Type B pancreatic cell (in vitro differentiated cells): ENCODE measurements around the gene OPRL1. TPM values are rescaled to one million over a fixed set of nuclear protein-coding genes. Genes with fewer than 3 reads are reported as not detected.

Experiments used
- DNase-seq: peaks from one replicate; pipeline ENCODE4 v3.0.0; 2021; ENCODE audit warnings: mixed read lengths; ENCODE audit not compliant: unreplicated experiment; ENCODE audit errors: extremely low spot score
- H3K27ac Mint-ChIP-seq: 2 replicates; pipeline ENCODE4 v1.8.0; 2021; ENCODE audit warnings: mild to moderate bottlenecking, mixed read lengths
- H3K27me3 Mint-ChIP-seq: 2 replicates; pipeline ENCODE4 v1.8.0; 2021; ENCODE audit warnings: mixed read lengths
- H3K36me3 Mint-ChIP-seq: 2 replicates; pipeline ENCODE4 v1.8.0; 2021; ENCODE audit warnings: mixed read lengths
- H3K4me1 Mint-ChIP-seq: one replicate; pipeline ENCODE4 v1.8.0; 2021; ENCODE audit warnings: mixed read lengths; ENCODE audit not compliant: unreplicated experiment
- H3K4me3 Mint-ChIP-seq: 2 replicates; pipeline ENCODE4 v1.8.0; 2021; ENCODE audit warnings: mild to moderate bottlenecking, mixed read lengths
- H3K9me3 Mint-ChIP-seq: 2 replicates; pipeline ENCODE4 v1.8.0; 2021; ENCODE audit warnings: mixed read lengths
- total RNA-seq: library from RNA; stranded (reverse); gene quantifications from 2 replicates; pipeline ENCODE4 v1.2.1, GENCODE V29; 2021; ENCODE audit warnings: low replicate concordance
- TF ChIP-seq, protein P1 (sequence below): fragments of 200-600 bp; sonication (generic); conservative IDR thresholded peaks from 2 replicates; pipeline ENCODE4 v1.5.0; 2021; ENCODE audit warnings: antibody characterized with exemption, mild to moderate bottlenecking

The OPRL1 gene
- total RNA-seq, 1 donor from 2014 or later, result 1.9 TPM

DNA sequence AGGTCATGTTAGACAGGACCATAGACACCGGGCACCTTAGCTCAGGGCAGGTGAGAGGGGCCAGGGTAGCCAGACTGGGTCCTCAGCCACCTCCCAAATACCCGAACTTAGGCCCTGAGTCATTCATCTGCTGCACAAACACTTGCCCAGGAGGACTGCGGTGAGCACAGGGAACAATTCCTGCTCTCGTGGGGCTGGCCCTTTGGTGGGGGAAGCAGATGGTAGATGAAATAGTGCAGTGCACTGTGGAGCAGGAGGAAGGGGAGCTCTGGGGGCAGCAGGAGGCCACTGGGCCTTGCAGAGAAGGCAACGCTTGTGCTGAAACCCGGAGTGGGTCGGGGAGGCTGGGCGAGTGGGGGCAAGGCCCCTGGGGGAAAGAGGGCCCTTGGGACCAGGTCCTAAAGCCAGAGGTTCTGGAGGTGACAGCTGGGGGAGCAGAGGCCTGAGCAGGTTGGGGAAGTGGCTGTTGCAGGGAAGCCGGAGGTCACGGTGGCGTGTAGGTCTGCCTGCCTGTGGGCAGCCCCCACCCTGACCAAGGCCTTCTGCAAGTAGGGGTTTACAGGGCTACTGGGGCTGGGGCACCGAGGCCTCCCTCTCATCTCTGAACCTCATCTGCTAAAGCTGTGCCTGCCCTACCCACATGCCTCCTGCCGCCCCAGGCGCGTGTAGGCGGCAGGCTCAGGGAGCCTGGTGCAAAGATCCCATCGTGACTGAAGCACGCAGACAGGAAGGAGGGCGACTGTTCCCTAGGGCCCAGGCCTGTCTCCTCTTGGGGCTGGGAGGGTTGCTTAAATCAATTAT, 32.2 kb downstream of the OPRL1 start:
- peaks cover 4% of the 10 kb centered on the region for H3K27me3 Mint-ChIP-seq
- H3K27ac Mint-ChIP-seq, result no peak overlapping the region
- DNase-seq, result no peak

DNA sequence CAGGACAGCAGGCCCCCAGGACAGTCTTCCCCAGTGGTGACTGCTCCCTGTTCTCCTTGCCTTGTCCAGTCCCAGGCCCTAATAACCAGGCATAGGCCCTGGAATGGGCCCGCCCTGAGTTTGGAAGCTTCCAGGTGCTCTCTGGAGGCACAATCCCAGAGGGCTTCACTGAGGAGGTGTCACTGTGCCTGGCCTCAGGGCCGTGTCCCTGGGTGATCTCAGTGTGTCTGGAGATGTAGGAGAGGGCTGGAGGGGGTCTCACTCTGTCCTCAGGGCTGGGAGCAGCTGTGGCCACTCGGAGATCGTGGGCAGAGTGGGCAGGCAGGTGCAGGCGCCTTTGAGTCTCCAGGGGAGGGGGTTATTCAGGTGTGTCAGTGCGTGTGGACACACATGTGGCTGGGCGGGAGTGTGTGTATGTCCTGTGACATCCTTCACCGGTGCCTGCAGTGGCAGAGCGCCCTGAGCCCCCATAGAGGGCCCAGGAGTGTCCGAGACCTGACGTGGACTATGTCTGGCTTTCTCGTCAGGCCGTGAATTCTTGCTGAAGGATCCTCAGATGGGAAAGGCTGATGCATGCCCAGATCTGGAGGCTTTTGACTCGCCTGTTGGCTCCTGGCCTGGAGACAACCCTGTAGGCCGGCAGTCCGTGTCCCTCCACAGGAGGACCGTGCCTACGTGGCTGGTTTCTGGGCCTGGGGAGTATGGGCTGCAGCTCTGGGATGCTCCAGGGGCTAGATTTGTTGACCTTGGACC, 33.0 kb downstream of the OPRL1 start:
- no peaks in the 10 kb centered on the region for H3K4me1 Mint-ChIP-seq
- no peaks in the 10 kb centered on the region for H3K9me3 Mint-ChIP-seq
- TF ChIP-seq, protein P1, sequence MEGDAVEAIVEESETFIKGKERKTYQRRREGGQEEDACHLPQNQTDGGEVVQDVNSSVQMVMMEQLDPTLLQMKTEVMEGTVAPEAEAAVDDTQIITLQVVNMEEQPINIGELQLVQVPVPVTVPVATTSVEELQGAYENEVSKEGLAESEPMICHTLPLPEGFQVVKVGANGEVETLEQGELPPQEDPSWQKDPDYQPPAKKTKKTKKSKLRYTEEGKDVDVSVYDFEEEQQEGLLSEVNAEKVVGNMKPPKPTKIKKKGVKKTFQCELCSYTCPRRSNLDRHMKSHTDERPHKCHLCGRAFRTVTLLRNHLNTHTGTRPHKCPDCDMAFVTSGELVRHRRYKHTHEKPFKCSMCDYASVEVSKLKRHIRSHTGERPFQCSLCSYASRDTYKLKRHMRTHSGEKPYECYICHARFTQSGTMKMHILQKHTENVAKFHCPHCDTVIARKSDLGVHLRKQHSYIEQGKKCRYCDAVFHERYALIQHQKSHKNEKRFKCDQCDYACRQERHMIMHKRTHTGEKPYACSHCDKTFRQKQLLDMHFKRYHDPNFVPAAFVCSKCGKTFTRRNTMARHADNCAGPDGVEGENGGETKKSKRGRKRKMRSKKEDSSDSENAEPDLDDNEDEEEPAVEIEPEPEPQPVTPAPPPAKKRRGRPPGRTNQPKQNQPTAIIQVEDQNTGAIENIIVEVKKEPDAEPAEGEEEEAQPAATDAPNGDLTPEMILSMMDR, result no peak
- peaks cover 4% of the 10 kb centered on the region for H3K27me3 Mint-ChIP-seq
- no peak overlapping the region for H3K4me3 Mint-ChIP-seq
- no peak for DNase-seq
- no peaks in the 10 kb centered on the region for H3K36me3 Mint-ChIP-seq
- H3K27ac Mint-ChIP-seq, result no peak overlapping the region

More for the DNA sequence above, 32.2 kb downstream of the OPRL1 start:
- Mint-ChIP-seq H3K36me3 (no peaks in the 10 kb centered on the region), H3K4me1 (no peaks in the 10 kb centered on the region), H3K9me3 (no peaks in the 10 kb centered on the region), H3K4me3 (no peak overlapping the region)
- TF ChIP-seq, protein P1, result no peak

DNA sequence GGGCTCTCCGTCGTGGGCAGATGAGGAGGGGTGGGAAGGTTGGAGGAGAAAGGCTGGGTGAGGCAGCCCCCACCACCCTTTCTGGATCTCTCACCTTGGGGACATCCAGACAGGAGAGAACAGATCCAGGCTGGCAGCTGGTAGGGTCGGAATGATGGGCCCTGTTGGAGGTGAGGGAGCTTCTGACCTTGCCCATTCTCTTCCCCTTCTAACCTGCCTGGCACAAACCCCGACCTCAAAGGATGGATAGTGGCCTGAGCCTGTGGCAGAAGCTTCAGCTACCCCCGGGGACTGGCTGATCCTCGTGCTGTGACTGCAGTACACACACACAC, 33.5 kb downstream of the OPRL1 start:
- no peak overlapping the region for H3K27ac Mint-ChIP-seq
- peaks cover 4% of the 10 kb centered on the region for H3K27me3 Mint-ChIP-seq
- H3K4me3 Mint-ChIP-seq, result no peak overlapping the region
- no peaks in the 10 kb centered on the region for H3K9me3 Mint-ChIP-seq
- DNase-seq, result no peak
- H3K4me1 Mint-ChIP-seq, result no peaks in the 10 kb centered on the region
- no peaks in the 10 kb centered on the region for H3K36me3 Mint-ChIP-seq
- TF ChIP-seq, protein P1, result no peak

DNA sequence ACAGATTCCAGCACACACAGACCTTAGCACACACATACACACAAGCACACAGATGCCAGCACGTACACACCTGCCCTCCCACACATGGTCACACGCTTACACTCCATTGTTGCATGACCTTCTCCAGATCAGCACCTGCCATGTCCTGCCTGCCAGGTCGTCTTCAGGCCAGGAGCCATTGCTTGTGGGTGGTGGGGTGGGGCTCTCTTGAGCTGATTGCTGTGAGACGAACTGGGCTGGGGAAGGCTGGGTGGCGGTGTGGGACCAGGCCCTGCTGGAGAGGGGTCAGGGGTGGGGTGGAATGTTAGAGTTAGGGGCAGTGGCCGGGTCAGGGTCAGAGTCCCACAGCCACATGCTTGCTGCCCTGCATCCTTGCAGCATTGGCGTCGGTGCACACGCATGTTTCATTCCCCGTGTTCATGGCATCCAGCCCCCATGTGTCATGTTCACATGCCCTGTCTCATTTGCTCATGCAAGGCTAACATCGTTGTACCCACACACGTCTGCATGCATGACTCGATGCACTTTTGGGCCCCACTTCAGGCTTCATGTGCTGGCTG, 34.0 kb downstream of the OPRL1 start:
- no peak overlapping the region for H3K27ac Mint-ChIP-seq
- TF ChIP-seq, protein P1, result no peak
- no peaks in the 10 kb centered on the region for H3K36me3 Mint-ChIP-seq
- H3K27me3 Mint-ChIP-seq, result peaks cover 4% of the 10 kb centered on the region
- H3K9me3 Mint-ChIP-seq, result no peaks in the 10 kb centered on the region
- no peak for DNase-seq
- no peak overlapping the region for H3K4me3 Mint-ChIP-seq
- H3K4me1 Mint-ChIP-seq, result no peaks in the 10 kb centered on the region

DNA sequence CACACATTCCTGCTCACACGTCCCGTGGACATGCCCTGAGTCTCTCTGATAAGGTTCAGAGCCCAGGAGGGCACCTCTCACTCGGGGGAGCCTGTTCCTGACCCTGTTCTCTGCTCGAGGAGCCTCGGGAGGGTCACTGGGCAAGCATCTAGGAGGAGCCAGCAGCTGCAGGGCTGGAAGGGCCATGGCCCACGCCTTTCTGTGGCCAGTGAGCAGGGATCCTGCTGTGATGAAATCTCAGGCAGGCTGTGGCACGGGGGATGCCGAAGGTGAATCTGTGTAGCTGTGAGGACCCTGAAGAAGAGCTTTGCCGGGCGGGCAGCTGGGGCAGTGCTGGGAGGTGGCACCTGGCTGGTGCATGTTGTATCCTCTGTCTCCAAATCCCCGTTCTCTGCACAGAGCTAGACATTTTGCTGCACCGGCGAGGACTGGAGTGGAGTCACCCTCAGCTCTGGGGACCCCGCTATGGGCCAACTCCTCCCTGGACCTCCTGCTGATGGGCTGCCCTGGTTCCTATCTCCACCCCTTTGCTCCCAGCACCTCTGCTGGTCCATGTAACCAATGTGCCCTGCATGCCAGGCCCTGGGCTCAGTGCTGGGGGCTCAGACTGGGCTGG, 34.6 kb downstream of the OPRL1 start:
- TF ChIP-seq, protein P1, result no peak
- DNase-seq, result no peak
- Mint-ChIP-seq H3K4me1 (no peaks in the 10 kb centered on the region), H3K36me3 (no peaks in the 10 kb centered on the region), H3K4me3 (no peak overlapping the region), H3K27ac (no peak overlapping the region), H3K9me3 (no peaks in the 10 kb centered on the region), H3K27me3 (peaks cover 4% of the 10 kb centered on the region)
